ENCODE results near the gene ADAMTSL5.
A peak's percentile ranks its signal among the peaks of the same experiment; 100 is the strongest.
"Not testable (repeated sequence)": the region's sequence is repeated elsewhere in the genome, so short reads cannot be mapped to it uniquely, and the experiment has no call there.

The ADAMTSL5 gene

GRCh38 chr19:1478934-1479707 is 33.7 kb downstream of the ADAMTSL5 start, which contains the start of gene C19orf25:
C19orf25 (minus strand) TSS chr19:1479215; CDS start chr19:1478903, 312 bp downstream.
- peak; percentile 88 for DNase-seq (ENCODE audit: low read depth)

GRCh38 chr19:1477056-1477455 is 35.8 kb downstream of the ADAMTSL5 start:
- not testable (repeated sequence) for DNase-seq (ENCODE audit: low read depth)

DNA sequence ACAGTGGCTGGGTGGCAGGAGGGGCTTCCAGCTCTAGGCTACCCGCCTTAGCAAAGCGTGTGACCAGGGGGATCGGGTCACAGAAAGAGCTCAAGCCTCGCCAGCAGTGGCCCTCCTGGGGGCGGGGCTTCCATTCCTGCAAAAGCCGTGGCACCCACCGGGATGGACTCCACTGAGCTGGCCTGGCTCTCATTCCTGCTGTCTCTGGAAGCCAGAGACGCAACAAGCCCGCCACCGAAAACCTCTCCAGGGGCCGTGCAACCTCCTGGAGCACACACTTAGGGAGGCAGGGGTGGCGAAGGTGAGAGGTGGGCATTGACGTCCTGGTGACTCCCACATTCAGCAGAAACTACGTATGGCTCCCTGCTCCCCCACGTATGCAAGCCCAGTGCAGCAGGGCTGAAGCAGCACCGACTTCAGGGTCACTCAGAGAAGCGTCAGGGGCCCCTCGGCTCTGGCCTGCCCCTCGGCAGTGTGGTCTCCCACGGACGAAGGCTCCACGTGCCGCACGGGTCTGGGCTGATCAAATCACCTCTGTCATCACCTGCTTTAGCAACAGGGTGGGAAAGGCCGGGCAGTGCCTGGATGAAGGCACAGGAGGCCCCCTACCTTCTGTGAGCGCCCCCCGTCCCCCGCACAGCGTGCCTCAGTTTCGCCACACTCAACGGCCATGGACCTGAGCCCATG is 36.9 kb downstream of the ADAMTSL5 start:
- no peak for DNase-seq (ENCODE audit: low read depth)

DNA sequence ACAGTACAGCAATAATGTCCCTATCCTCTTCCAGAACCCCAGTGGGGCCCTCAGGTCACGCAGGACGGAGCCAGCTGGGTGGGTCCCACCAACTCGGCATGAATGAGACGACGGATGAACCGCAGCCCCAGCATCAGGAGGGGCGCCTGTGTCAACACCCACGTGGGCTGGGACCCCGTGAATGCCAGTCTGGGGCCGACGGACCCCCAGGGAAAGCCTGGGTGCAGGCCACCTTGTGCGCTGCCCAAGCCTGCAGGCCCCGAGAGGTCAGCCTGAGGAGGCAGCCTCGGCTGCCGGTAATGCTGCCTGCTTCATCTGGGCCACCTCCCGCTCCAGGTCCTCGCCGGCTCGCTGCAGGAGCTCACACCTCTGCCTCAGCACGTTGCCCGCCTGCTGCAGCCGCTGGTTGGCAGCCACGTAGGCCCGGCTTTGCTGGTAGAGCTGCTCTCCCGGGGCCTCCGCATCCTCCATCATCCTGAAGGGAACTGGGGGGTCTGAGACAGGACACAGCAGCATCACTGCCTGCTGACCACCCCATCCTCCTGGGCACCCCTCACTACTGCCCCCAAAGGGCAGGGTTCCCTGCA is 38.0 kb downstream of the ADAMTSL5 start:
- DNase-seq (ENCODE audit: low read depth) = no peak

GRCh38 chr19:1474011-1474764 is 38.6 kb downstream of the ADAMTSL5 start:
- DNase-seq (ENCODE audit: low read depth) = no peak

- DNase-seq (ENCODE audit: low read depth) = no peak
These were observed 39.6 kb downstream of the ADAMTSL5 start for GRCh38 chr19:1473085-1473851.

- DNase-seq (ENCODE audit: low read depth) = no peak
These were observed 40.4 kb downstream of the ADAMTSL5 start for GRCh38 chr19:1472231-1473084.

- DNase-seq (ENCODE audit: low read depth) = no peak
These were observed 41.2 kb downstream of the ADAMTSL5 start for GRCh38 chr19:1471515-1472160.

DNA sequence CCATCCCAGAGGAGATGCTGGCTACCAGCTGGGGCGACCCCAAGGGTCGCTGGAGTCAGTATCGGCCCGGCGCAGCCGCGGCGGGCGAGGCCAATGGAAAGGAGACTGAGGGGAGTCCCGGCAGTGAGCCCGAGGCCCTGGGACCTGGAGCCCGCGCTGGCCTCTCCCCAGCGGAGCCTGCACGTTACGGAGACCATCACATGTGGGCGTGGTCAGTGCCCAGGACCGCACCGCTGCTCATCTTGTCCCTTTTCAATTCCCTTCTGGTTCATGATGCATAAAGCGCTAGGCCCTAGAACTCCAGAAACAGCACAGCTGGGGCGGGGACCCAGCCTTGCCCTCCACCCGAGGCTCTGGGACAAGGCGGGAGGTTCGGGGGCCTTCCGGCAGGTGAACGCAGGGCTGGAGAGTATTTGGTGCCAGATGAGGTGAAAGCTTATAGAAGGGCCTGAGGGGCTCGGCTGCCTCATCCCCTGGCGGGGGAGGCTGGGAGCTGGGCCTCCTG is 41.8 kb downstream of the ADAMTSL5 start:
- DNase-seq (ENCODE audit: low read depth) = no peak

DNA sequence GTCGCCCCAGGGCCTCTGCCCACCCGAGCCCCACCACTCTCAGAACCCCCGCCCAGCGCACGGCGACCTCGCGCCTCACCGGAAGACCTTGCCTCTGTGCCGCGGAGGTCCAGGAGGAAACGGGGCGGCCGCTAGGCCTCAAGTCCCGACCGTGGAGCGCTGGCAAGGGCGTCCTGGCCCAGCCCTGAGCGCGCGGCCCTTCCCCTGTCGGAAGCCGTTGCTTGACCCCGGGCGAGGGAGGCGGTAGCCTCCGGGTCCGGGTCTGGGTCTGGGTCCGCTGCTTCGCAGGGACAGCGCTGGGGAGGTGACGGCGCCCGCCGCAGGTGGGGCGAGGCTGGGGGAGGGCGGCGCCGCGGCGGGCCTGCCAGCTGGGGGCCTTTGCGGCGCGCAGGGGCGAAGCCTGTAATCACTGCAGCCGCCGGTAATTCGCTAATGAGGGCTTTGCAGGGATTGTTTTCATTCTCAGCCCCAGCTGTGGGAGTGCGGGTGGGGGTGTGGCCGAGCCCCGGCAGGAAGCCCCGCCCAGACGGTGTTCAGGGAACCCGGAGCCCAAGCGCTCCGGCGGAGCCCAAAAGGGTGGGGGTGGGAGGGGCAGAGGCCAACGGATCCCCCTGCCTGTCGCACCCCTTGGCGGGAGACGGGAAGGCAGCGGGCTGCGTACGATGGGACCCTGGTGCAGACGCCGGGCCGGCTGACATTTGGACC is 42.4 kb downstream of the ADAMTSL5 start:
- DNase-seq (ENCODE audit: low read depth) = peak; percentile 63

DNA sequence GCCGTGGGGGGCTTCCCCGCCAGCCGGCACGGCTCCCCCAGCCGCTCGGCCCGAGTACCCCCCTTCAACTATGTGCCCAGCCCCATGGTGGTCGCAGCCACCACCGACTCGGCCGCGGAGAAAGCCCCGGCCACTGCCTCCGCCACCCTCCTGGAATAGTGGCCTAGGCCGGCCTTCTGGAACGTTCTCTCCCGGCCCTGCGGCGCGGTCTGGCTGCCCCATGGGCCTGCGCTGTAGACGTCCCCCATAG is 42.8 kb downstream of the ADAMTSL5 start:
- DNase-seq (ENCODE audit: low read depth) = no peak

- no peak for DNase-seq (ENCODE audit: low read depth)
These were observed 43.4 kb downstream of the ADAMTSL5 start for GRCh38 chr19:1469255-1470054.

DNA sequence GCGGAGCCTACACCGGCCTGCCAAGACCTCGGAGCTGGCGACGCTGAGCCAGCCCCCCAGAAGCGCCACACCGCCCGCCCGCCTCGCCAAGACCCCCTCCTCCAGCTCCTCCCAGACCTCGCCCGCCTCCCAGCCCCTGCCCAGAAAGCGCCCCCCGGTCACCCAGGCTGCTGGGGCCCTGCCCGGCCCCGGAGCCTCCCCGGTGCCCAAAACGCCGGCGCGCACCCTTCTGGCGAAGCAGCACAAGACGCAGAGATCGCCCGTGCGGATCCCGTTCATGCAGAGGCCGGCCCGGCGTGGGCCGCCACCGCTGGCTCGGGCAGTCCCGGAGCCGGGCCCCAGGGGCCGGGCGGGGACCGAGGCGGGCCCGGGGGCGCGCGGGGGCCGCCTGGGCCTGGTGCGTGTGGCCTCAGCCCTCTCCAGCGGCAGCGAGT is 44.0 kb downstream of the ADAMTSL5 start:
- no peak for DNase-seq (ENCODE audit: low read depth)

DNA sequence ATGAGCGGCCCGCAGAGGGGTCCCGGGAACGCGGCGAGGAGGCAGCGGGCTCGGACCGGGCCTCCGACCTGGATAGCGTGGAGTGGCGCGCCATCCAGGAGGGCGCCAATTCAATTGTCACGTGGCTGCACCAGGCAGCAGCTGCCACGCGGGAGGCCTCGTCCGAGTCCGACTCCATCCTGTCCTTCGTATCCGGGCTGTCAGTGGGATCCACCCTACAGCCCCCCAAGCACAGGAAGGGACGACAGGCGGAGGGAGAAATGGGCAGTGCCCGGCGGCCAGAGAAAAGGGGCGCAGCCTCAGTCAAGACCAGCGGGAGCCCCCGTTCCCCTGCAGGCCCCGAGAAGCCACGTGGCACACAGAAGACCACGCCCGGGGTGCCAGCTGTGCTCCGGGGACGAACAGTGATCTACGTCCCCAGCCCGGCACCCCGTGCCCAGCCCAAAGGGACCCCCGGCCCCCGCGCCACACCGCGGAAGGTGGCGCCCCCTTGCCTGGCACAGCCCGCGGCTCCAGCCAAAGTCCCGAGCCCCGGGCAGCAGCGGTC is 44.5 kb downstream of the ADAMTSL5 start:
- no peak for DNase-seq (ENCODE audit: low read depth)

DNA sequence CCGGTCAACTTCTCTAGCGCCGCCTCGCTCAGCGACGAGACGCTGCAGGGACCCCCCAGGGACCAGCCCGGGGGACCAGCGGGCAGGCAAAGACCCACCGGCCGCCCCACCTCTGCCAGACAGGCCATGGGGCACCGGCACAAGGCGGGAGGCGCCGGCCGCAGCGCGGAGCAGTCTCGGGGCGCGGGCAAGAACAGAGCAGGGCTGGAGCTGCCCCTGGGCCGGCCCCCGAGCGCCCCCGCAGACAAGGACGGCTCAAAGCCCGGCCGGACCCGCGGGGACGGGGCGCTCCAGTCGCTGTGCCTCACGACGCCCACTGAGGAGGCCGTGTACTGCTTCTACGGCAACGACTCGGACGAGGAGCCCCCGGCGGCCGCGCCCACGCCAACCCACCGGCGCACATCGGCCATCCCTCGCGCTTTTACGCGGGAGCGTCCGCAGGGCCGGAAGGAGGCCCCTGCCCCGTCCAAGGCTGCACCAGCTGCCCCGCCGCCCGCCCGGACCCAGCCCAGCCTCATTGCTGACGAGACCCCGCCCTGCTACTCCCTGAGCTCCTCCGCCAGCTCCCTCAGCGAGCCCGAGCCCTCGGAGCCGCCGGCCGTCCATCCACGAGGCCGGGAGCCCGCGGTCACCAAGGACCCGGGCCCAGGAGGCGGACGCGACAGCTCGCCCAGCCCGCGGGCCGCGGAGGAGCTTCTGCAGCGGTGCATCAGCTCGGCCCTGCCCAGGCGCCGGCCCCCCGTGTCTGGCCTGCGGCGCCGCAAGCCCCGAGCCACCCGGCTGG is 45.1 kb downstream of the ADAMTSL5 start:
- no peak for DNase-seq (ENCODE audit: low read depth)

GRCh38 chr19:1467215-1467489 is 45.7 kb downstream of the ADAMTSL5 start:
- DNase-seq (ENCODE audit: low read depth) = no peak

- DNase-seq (ENCODE audit: low read depth) = no peak
These were observed 46.2 kb downstream of the ADAMTSL5 start for GRCh38 chr19:1466461-1467214.

All from activated T-cell treated with anti-CD3 and anti-CD28 coated beads for 1 hour (primary cell).